Hepatocyte (in vitro differentiated cells): ENCODE data around the gene CFD.

Experiments used
- EZH2phosphoT487 ChIP-seq: fragments of 200-600 bp; sonication (generic); IDR thresholded peaks from one replicate; pipeline ENCODE4 v1.6.1; 2018; ENCODE audit warnings: antibody characterized with exemption, mild to moderate bottlenecking, low read depth, moderate library complexity; ENCODE audit not compliant: unreplicated experiment, severe bottlenecking
- TF ChIP-seq, protein P1 (sequence below): fragments of 200-600 bp; sonication (generic); IDR thresholded peaks from 2 replicates; pipeline ENCODE4 v1.5.1; 2016; ENCODE audit warnings: antibody characterized with exemption, mild to moderate bottlenecking; ENCODE audit not compliant: poor library complexity

GRCh38 chr19:911197-912033 is 52.0 kb downstream of the CFD start:
- TF ChIP-seq, protein P1, sequence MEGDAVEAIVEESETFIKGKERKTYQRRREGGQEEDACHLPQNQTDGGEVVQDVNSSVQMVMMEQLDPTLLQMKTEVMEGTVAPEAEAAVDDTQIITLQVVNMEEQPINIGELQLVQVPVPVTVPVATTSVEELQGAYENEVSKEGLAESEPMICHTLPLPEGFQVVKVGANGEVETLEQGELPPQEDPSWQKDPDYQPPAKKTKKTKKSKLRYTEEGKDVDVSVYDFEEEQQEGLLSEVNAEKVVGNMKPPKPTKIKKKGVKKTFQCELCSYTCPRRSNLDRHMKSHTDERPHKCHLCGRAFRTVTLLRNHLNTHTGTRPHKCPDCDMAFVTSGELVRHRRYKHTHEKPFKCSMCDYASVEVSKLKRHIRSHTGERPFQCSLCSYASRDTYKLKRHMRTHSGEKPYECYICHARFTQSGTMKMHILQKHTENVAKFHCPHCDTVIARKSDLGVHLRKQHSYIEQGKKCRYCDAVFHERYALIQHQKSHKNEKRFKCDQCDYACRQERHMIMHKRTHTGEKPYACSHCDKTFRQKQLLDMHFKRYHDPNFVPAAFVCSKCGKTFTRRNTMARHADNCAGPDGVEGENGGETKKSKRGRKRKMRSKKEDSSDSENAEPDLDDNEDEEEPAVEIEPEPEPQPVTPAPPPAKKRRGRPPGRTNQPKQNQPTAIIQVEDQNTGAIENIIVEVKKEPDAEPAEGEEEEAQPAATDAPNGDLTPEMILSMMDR, result no peak
- no peak for TF ChIP-seq EZH2phosphoT487
